H1 (cell line): Measurements from ENCODE around the gene OR2B2. TPM values are rescaled to one million over a fixed set of nuclear protein-coding genes. Genes with fewer than 3 reads are reported as not detected.

Source experiments
- CTCF ChIA-PET: fragments of 300-600 bp; sonication (Branson Sonifier 250); formaldehyde crosslinking; loops from one replicate; lab custom pipeline; 2021; ENCODE audit not compliant: partially characterized antibody; lab: Charles Lee
- POLR2A ChIA-PET: fragments of 300-600 bp; sonication (Branson Sonifier 250); formaldehyde crosslinking; loops from one replicate; lab custom pipeline; 2021; ENCODE audit warnings: inconsistent platforms; ENCODE audit not compliant: partially characterized antibody; lab: Charles Lee
- DNase-seq, 2 experiments: peaks; one replicate each; pipeline versions ENCODE4 v3.0.0 to v3.0.0-alpha.2; 2010 to 2022; ENCODE audit warnings: low spot score in 2 of 2, low read depth in 1 of 2, mixed read lengths in 1 of 2
- FAIRE-seq: peaks from 2 replicates; lab custom pipeline; 2011; peaks lifted over from hg19 to GRCh38; lab: Jason Lieb, UNC
- H2AFZ ChIP-seq: 2 replicates; pipeline ENCODE4 v1.8.1; 2012; ENCODE audit warnings: low read length, inconsistent platforms
- H2AK5ac ChIP-seq: 2 replicates; pipeline ENCODE4 v1.6.1; 2013; ENCODE audit warnings: low read depth, low read length
- H2BK120ac ChIP-seq: replicated peaks from 2 replicates; pipeline ENCODE3; 2013; ENCODE audit warnings: low read depth, low read length, inconsistent platforms
- H2BK12ac ChIP-seq: 2 replicates; pipeline ENCODE4 v1.6.1; 2013; ENCODE audit warnings: low read depth, low read length
- H2BK15ac ChIP-seq: 2 replicates; pipeline ENCODE4 v1.6.1; 2013; ENCODE audit warnings: low read length
- H2BK20ac ChIP-seq: 2 replicates; pipeline ENCODE4 v1.6.1; 2013; ENCODE audit warnings: low read length
- H2BK5ac ChIP-seq: 2 replicates; pipeline ENCODE4 v1.6.1; 2013; ENCODE audit warnings: low read depth, low read length
- H3K14ac ChIP-seq: 2 replicates; pipeline ENCODE4 v1.6.1; 2013; ENCODE audit warnings: inconsistent platforms; ENCODE audit not compliant: insufficient read length
- H3K18ac ChIP-seq: 2 replicates; pipeline ENCODE4 v1.6.1; 2013; ENCODE audit warnings: low read length; ENCODE audit errors: extremely low read depth
- H3K23ac ChIP-seq: 2 replicates; pipeline ENCODE4 v1.6.1; 2013; ENCODE audit warnings: inconsistent platforms; ENCODE audit not compliant: insufficient read length
- H3K23me2 ChIP-seq: 2 replicates; pipeline ENCODE4 v1.6.1; 2013; ENCODE audit warnings: low read depth, low read length
- H3K27ac ChIP-seq: 2 replicates; pipeline ENCODE4 v1.6.1; 2011; ENCODE audit warnings: low read depth, low read length, inconsistent platforms
- H3K27me3 ChIP-seq, 4 experiments: replicated peaks in 1 of 4; 1 replicate in 1 of 4; 2 replicates in 3 of 4; pipeline versions ENCODE4 v1.6.1 to v1.8.1; 2011 to 2013; ENCODE audit warnings: low read length in 3 of 4, mild to moderate bottlenecking in 3 of 4, inconsistent platforms in 2 of 4, mixed read lengths in 2 of 4, moderate library complexity in 1 of 4; ENCODE audit not compliant: control insufficient read depth in 3 of 4, insufficient read depth in 3 of 4; ENCODE audit errors: extremely low read depth in 1 of 4
- H3K36me3 ChIP-seq, 4 experiments: 2 replicates each; pipeline versions ENCODE4 v1.6.1 to v1.8.1; 2011 to 2013; ENCODE audit warnings: mild to moderate bottlenecking in 4 of 4, low read length in 3 of 4, moderate library complexity in 2 of 4, control low read depth in 1 of 4, inconsistent platforms in 1 of 4; ENCODE audit not compliant: insufficient read depth in 4 of 4, control insufficient read depth in 2 of 4
- H3K4ac ChIP-seq: replicated peaks from 2 replicates; pipeline ENCODE3; 2013; ENCODE audit warnings: low read length, low read depth, mixed read lengths, inconsistent platforms; ENCODE audit not compliant: insufficient read length
- H3K4me1 ChIP-seq, 4 experiments: replicated peaks in 1 of 4; 1 replicate in 1 of 4; 2 replicates in 3 of 4; pipeline versions ENCODE4 v1.6.1 to v1.8.1; 2011 to 2013; ENCODE audit warnings: low read length in 3 of 4, inconsistent platforms in 2 of 4, mixed read lengths in 1 of 4; ENCODE audit not compliant: insufficient read depth in 4 of 4, control insufficient read depth in 3 of 4
- H3K4me2 ChIP-seq, 2 experiments: 2 replicates each; pipeline versions ENCODE4 v1.6.1 to v1.8.1; 2011 to 2013; ENCODE audit warnings: low read depth in 2 of 2, low read length in 2 of 2, control low read depth in 1 of 2, inconsistent platforms in 1 of 2, mild to moderate bottlenecking in 1 of 2; ENCODE audit not compliant: insufficient read depth in 1 of 2
- H3K4me3 ChIP-seq, 4 experiments: fragments of 200-600, 300-600 bp in 1 of 4; sonication (generic), shearing (Covaris generic), sonication (Bioruptor Twin) in 1 of 4; 2 replicates each; pipeline versions ENCODE4 v1.5.1 to v1.8.1; 2011 to 2016; ENCODE audit warnings: low read length in 4 of 4, low read depth in 3 of 4, control low read depth in 2 of 4, inconsistent platforms in 2 of 4, mild to moderate bottlenecking in 2 of 4, mixed read lengths in 1 of 4, moderate library complexity in 1 of 4; ENCODE audit not compliant: insufficient read depth in 2 of 4; ENCODE audit errors: extremely low read depth in 1 of 4
- H3K56ac ChIP-seq: replicated peaks from 2 replicates; pipeline ENCODE3; 2013; ENCODE audit warnings: low read depth, mild to moderate bottlenecking, mixed read lengths, low read length, inconsistent platforms; ENCODE audit not compliant: insufficient read length
- H3K79me1 ChIP-seq: 2 replicates; pipeline ENCODE4 v1.6.1; 2013; ENCODE audit warnings: low read depth, low read length, control low read depth
- H3K79me2 ChIP-seq, 2 experiments: 2 replicates each; pipeline versions ENCODE4 v1.6.1 to v1.8.1; 2012 to 2013; ENCODE audit warnings: low read length in 2 of 2, mild to moderate bottlenecking in 2 of 2, inconsistent platforms in 1 of 2; ENCODE audit not compliant: insufficient read depth in 2 of 2, control insufficient read depth in 1 of 2
- H3K9ac ChIP-seq, 4 experiments: replicated peaks in 1 of 4; 1 replicate in 1 of 4; 2 replicates in 3 of 4; pipeline versions ENCODE4 v1.6.1 to v1.8.1; 2011 to 2013; ENCODE audit warnings: low read depth in 3 of 4, low read length in 3 of 4, control low read depth in 2 of 4, mild to moderate bottlenecking in 2 of 4, moderate library complexity in 2 of 4, inconsistent platforms in 1 of 4; ENCODE audit errors: extremely low read depth in 1 of 4
- H3K9me3 ChIP-seq, 2 experiments: 2 replicates each; pipeline versions ENCODE4 v1.6.1 to v1.8.1; 2012 to 2013; ENCODE audit warnings: mild to moderate bottlenecking in 2 of 2, moderate library complexity in 2 of 2, control low read depth in 1 of 2, inconsistent platforms in 1 of 2, low read depth in 1 of 2, low read length in 1 of 2, mixed read lengths in 1 of 2; ENCODE audit not compliant: insufficient read depth in 2 of 2
- H4K20me1 ChIP-seq, 2 experiments: replicated peaks in 1 of 2; 2 replicates each; pipeline versions ENCODE3 to v1.8.1; 2011 to 2013; ENCODE audit warnings: inconsistent platforms in 2 of 2, low read length in 2 of 2, mild to moderate bottlenecking in 1 of 2; ENCODE audit not compliant: insufficient read depth in 2 of 2, control insufficient read depth in 1 of 2
- H4K5ac ChIP-seq: 2 replicates; pipeline ENCODE4 v1.6.1; 2013; ENCODE audit warnings: low read length, low read depth, mixed read lengths, inconsistent platforms; ENCODE audit not compliant: insufficient read length
- H4K8ac ChIP-seq: 2 replicates; pipeline ENCODE4 v1.8.0; 2013; ENCODE audit warnings: mild to moderate bottlenecking, moderate library complexity, low read length, inconsistent platforms; ENCODE audit not compliant: insufficient read depth; ENCODE audit errors: extremely low read depth
- H4K91ac ChIP-seq: replicated peaks from 2 replicates; pipeline ENCODE3; 2013; ENCODE audit warnings: low read length, mixed read lengths, inconsistent platforms; ENCODE audit not compliant: insufficient read length
- NRF1 ChIP-seq: IDR thresholded peaks from 2 replicates; pipeline ENCODE4 v1.6.1; 2011; ENCODE audit warnings: mild to moderate bottlenecking, low read depth, low read length, improper control_type of control experiment
- SAP30 ChIP-seq: fragments of 300-600 bp; sonication (generic); IDR thresholded peaks from 2 replicates; pipeline ENCODE4 v1.7.1; 2012; ENCODE audit warnings: low read length, moderate library complexity, mild to moderate bottlenecking, inconsistent platforms; ENCODE audit not compliant: insufficient read depth, insufficient replicate concordance
- WGBS, 2 experiments: shearing (Covaris generic) in 1 of 2; methylation state at CpG; one replicate each; pipeline versions ENCODE4 v1.1.6 to v1.1.7; 2013 to 2015; ENCODE audit warnings: low lambda C conversion rate in 2 of 2, mixed read lengths in 2 of 2, inconsistent platforms in 1 of 2, low coverage in 1 of 2, missing lambda C conversion rate in 1 of 2; ENCODE audit not compliant: insufficient replicate concordance in 2 of 2, insufficient coverage in 1 of 2, insufficient read length in 1 of 2; ENCODE audit errors: extremely low coverage in 1 of 2, missing lambda C conversion rate in 1 of 2; 5-methylcytosine and 5-hydroxymethylcytosine counted together
- polyA plus RNA-seq, 7 experiments: library from polyadenylated mRNA; depleted of rRNA in 3 of 7; stranded (reverse) in 5 of 7; unstranded in 2 of 7; fragments of >200 nt in 5 of 7; fragments of 200-250 nt in 2 of 7; gene quantifications; 1 replicate in 5 of 7; 2 replicates in 1 of 7; 4 replicates in 1 of 7; pipeline versions ENCODE4 v1.2.1 to v1.2.3, GENCODE V29; 2011 to 2013; ENCODE audit warnings: missing spikeins in 2 of 7, mixed read lengths in 2 of 7
- total RNA-seq: library from RNA; stranded (reverse); fragmentation: NEBNext Ultra II Directional; extraction: Animal tissue kit (Norgen Biotek cat#: 25700); gene quantifications from 2 replicates; pipeline ENCODE4 v1.2.1, GENCODE V29; 2021

The OR2B2 gene
- total and polyA plus RNA-seq, 2 of the 8 experiments (the other 6 are each of a cell fraction or from before 2014, with no cell fraction given) = not detected

- Histone ChIP-seq H3K79me2 (no peaks in the 10 kb centered on the region), H3K4me2 (peak overlapping the region; percentile 79 to 92), H3K27me3 (no peaks in the 10 kb centered on the region), H4K8ac (no peak overlapping the region), H3K18ac (peak overlapping the region; percentile 79; the same call in 1 of the 2 replicates), H2AK5ac (no peak overlapping the region), H3K9ac (peak overlapping the region; percentile 86 to 96 (median 94)), H2BK20ac (no peak overlapping the region), H3K23ac (no peak overlapping the region), H2BK5ac (peak overlapping the region; percentile 98), H3K56ac (peak overlapping the region; percentile 88), H2AFZ (no peak overlapping the region), H3K4me3 (peak overlapping the region; percentile 61 to 73 (median 67)), H2BK15ac (no peak overlapping the region), H4K5ac (peak overlapping the region; percentile 72), H3K79me1 (no peaks in the 10 kb centered on the region), H3K4ac (no peak overlapping the region), H2BK12ac (no peak overlapping the region; the same call in 1 of the 2 replicates), H4K91ac (peak overlapping the region; percentile 49), H4K20me1 (no peaks in the 10 kb centered on the region), H2BK120ac (no peak overlapping the region), H3K4me1 (peaks cover 0 to 16% (median 9%) of the 10 kb centered on the region in 4 experiments; a peak in 5 of 7 replicates), H3K27ac (peak overlapping the region; percentile 96), H3K9me3 (no peaks in the 10 kb centered on the region), H3K14ac (no peak overlapping the region), H3K36me3 (no peaks in the 10 kb centered on the region), H3K23me2 (peaks cover 7% of the 10 kb centered on the region; the same call in 1 of the 2 replicates)
- ChIA-PET POLR2A (interaction anchor here (1.1 to 40.3 kb wide), 34 partner anchors 3 to 1855 kb away, joined by 3 to 3039 read pairs (median 29); partner anchors contain the start of gene ZKSCAN8), CTCF (interaction anchor here (1.0 to 2.3 kb wide), 7 partner anchors 10 to 77 kb away, joined by 3 to 8 read pairs (median 3); no protein-coding TSS in a partner anchor)
- 16% methylated on average over 16 of the region's 16 CpGs; no CpG with 5 or more reads in 1 of the 2 experiments for WGBS, 2 experiments
- DNase-seq (peak in 1 of 2 experiments; percentile 40), FAIRE-seq (no peak)
- TF ChIP-seq NRF1 = no peak
- TF ChIP-seq SAP30 = peak; percentile 17
Measured at GRCh38 chr6:27872642-27873020, 39.6 kb downstream of the OR2B2 start.
